AG09319 (cell line): Measurements from ENCODE around the gene GJB2.
"Not testable (repeated sequence)": the region's sequence is repeated elsewhere in the genome, so short reads cannot be mapped to it uniquely, and the experiment has no call there.

Experiments used
- DNase-seq: peaks from one replicate; pipeline ENCODE4 v3.0.0-alpha.2; 2010; ENCODE audit warnings: low read depth; ENCODE audit errors: extremely low read depth
- CTCF ChIP-seq: IDR thresholded peaks from 2 replicates; pipeline ENCODE4 v1.5.1; 2011; ENCODE audit warnings: low read depth, mild to moderate bottlenecking, inconsistent platforms, low read length, moderate library complexity

GJB2 gene

GRCh38 chr13:20156702-20157101, 36.0 kb downstream of the GJB2 start:
- TF ChIP-seq CTCF: no peak

DNA sequence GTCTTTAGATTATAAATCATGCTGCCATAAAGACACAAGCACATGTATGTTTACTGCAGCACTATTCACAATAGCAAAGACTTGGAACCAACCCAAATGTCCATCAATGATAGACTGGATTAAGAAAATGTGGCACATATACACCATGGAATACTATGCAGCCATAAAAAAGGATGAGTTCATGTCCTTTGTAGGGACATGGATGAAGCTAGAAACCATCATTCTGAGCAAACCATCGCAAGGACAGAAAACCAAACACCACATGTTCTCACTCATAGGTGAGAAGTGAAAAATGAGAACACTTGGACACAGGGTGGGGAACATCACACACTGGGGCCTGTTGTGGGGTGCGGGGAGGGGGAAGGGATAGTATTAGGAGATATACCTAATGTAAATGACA, 39.4 kb downstream of the GJB2 start:
- not testable (repeated sequence) for DNase-seq

More at GRCh38 chr13:20156702-20157101, 36.0 kb downstream of the GJB2 start:
- no peak for DNase-seq

GRCh38 chr13:20151612-20152011, 41.1 kb downstream of the GJB2 start:
- no peak for DNase-seq
- TF ChIP-seq CTCF: no peak

DNA sequence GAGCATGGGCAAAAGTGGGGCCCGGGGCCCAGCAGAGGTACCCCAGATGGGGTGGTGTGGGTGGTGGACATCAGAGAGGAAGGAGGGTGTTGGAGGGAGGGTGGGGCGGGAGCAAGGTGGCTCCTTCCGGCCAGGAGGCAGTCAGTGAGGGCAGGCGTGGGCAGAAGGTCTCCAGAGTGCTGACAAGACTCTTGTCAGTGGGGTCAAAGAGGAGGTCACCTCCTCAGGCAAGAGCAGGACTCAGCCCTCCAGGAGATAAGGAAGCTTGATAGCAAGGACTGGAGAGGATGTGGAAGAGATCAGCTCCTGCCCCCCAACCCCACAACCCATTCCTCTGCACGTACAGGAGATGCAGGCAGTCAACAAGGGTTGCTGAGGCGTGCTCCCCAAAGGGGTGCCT, 41.7 kb downstream of the GJB2 start:
- no peak for TF ChIP-seq CTCF
- no peak for DNase-seq

GRCh38 chr13:20150561-20150960, 42.2 kb downstream of the GJB2 start:
- DNase-seq: no peak
- no peak for TF ChIP-seq CTCF

DNA sequence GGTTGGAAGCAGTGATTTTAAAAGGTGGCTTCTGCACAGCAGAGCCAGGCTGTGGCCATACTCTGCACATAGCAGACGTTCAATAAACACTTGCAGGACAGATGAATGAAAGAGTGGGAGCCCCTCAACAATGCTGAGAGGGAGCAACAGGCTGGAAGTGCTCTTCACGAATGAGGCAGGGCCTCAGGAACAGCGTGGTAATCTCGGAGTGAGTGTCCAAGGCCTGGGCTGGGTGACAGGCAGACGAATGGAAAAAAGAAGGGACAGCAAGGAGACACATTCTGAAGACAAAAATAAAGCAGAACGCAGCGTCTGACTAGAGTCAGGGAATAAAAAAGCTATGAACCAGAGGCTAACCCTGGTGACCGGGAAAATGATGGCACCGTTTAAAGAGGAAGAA, 43.0 kb downstream of the GJB2 start:
- no peak for DNase-seq
- TF ChIP-seq CTCF: no peak

GRCh38 chr13:20148501-20149183, 44.1 kb downstream of the GJB2 start:
- DNase-seq: no peak

More at GRCh38 chr13:20148501-20149183, 44.1 kb downstream of the GJB2 start:
- no peak for TF ChIP-seq CTCF
